HepG2 (cell line): ENCODE results near the gene ELL. TPM values are rescaled to one million over a fixed set of nuclear protein-coding genes. Genes with fewer than 3 reads are reported as not detected.
A peak's percentile ranks its signal among the peaks of the same experiment; 100 is the strongest.

Experiments used
- ARNT ChIP-seq: fragments of 450-650 bp; IDR thresholded peaks from 2 replicates; pipeline ENCODE4 v1.6.1; 2017
- CAMTA2 ChIP-seq: sonication (generic); formaldehyde crosslinking; IDR thresholded peaks from 2 replicates; pipeline ENCODE4 v1.4.0; 2020; ENCODE audit warnings: mild to moderate bottlenecking, missing genetic modification reagents, borderline replicate concordance
- ERF ChIP-seq: IDR thresholded peaks from 2 replicates; pipeline ENCODE4 v1.6.1; 2018; ENCODE audit warnings: missing biosample characterization, missing genetic modification reagents
- GTF2F1 ChIP-seq: fragments of 150-350 bp; IDR thresholded peaks from 2 replicates; pipeline ENCODE4 v1.6.1; 2014; ENCODE audit warnings: low read length
- HNRNPH1 ChIP-seq: fragments of 200-400 bp; formaldehyde crosslinking; optimal IDR thresholded peaks from 2 replicates; pipeline ENCODE3; 2017; ENCODE audit warnings: mild to moderate bottlenecking, low read depth, low read length
- IRF2 ChIP-seq: IDR thresholded peaks from 2 replicates; pipeline ENCODE4 v1.6.1; 2018; ENCODE audit warnings: missing genetic modification reagents, missing compliant biosample characterization
- KLF11 ChIP-seq: IDR thresholded peaks from 2 replicates; pipeline ENCODE4 v1.6.1; 2016; ENCODE audit warnings: missing compliant biosample characterization
- NCOA2 ChIP-seq: sonication (generic); formaldehyde crosslinking; IDR thresholded peaks from 2 replicates; pipeline ENCODE4 v1.8.0; 2022; ENCODE audit warnings: inconsistent platforms
- PCBP2 ChIP-seq: fragments of 200-400 bp; formaldehyde crosslinking; optimal IDR thresholded peaks from 2 replicates; pipeline ENCODE3; 2018; ENCODE audit warnings: low read length, low read depth; ENCODE audit not compliant: poor library complexity, severe bottlenecking
- ZNF552 ChIP-seq: sonication (generic); formaldehyde crosslinking; IDR thresholded peaks from 2 replicates; pipeline ENCODE4 v1.9.0; 2022; ENCODE audit warnings: missing genetic modification reagents, mild to moderate bottlenecking, borderline replicate concordance
- ZNF644 ChIP-seq: IDR thresholded peaks from 2 replicates; pipeline ENCODE4 v1.6.1; 2016; ENCODE audit warnings: low read depth
- polyA plus RNA-seq, 8 experiments: library from polyadenylated mRNA; depleted of rRNA in 3 of 8; stranded (reverse) in 7 of 8; unstranded in 1 of 8; fragments of >200 nt; fragmentation: Illumina TruSeq in 4 of 8; extraction: Trizol in 4 of 8; gene quantifications; 2 replicates each; pipeline versions ENCODE4 v1.2.1 to v1.2.3, GENCODE V29; 2011 to 2016; ENCODE audit warnings: low read depth in 4 of 8, missing spikeins in 1 of 8, mixed read lengths in 1 of 8; ENCODE audit not compliant: insufficient read depth in 1 of 8
- total RNA-seq, 5 experiments: library from RNA; depleted of rRNA; stranded (reverse); fragments of >200 nt; fragmentation: Illumina TruSeq; extraction: Trizol; gene quantifications; 2 replicates each; pipeline ENCODE4 v1.2.3, GENCODE V29; 2016; ENCODE audit warnings: low read depth in 1 of 5
- TF ChIP-seq, protein P1 (sequence below): conservative IDR thresholded peaks from 2 replicates; pipeline ENCODE4 v1.6.1; 2018; ENCODE audit warnings: missing genetic modification reagents
- TF ChIP-seq, protein P2 (sequence below), 2 experiments: fragments of 450-650 bp in 1 of 2; sonication (generic) in 1 of 2; formaldehyde crosslinking in 1 of 2; IDR thresholded peaks; 2 replicates each; pipeline versions ENCODE4 v1.6.1 to v1.8.0; 2016 to 2022; ENCODE audit warnings: antibody characterized with exemption in 1 of 2, mild to moderate bottlenecking in 1 of 2, missing genetic modification reagents in 1 of 2
- TF ChIP-seq, protein P3 (sequence below): sonication (generic); formaldehyde crosslinking; IDR thresholded peaks from 2 replicates; pipeline ENCODE4 v1.5.1; 2020; ENCODE audit warnings: mild to moderate bottlenecking, missing genetic modification reagents, moderate library complexity

Gene ELL
- total and polyA plus RNA-seq, 2 of the 13 experiments (the other 11 are each of a cell fraction or from before 2014, with no cell fraction given) = 3.7 to 5.4 TPM

DNA sequence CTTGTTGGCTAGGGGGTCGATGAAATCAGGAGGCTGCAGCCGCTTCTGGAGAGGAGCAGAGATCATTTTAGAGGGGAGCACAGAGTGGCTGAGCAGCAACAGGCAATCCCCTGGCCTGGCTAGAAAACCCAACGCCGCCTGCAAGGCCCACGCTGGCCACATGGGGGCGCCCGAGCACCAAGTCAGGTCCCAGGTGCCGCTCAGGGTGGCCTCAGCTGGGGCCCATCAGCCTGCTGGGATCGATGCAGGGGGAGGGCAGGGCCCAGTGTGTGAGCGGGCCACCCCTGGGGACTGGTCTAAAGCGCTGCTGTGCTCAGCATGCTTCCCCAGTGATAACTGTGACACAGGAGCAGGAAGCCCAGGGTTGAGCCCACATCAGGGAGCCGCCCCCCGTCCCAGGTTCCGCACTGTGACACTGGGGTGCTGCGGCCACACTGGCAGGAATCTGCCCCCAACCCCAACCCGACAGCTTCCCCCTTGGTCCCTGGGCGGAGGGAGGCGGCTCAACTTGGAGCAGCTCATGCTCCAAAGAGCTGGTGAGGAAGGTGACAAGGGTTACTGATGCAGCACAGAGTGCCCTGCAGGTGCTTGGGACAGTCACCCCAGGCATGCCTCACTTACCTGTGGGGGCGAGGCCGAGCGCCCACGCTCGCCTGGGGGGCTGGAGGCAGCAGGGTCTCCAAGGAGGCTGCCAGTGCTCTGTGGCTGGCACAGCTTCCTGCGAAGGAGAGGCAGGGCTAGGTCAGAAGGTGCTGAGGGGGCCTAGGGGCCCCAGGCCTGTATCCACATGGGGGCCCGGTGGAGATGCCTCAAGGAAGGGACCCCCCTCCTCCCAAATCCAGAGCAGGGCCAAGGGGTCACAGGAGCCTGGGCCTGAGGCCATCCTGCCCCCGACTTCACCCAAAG is 70.7 kb downstream of the ELL start (continued):
- TF ChIP-seq HNRNPH1 = no peak
- TF ChIP-seq ZNF552 (CRISPR knock-in tag) = no peak
- TF ChIP-seq ARNT = no peak
- TF ChIP-seq, protein P1, sequence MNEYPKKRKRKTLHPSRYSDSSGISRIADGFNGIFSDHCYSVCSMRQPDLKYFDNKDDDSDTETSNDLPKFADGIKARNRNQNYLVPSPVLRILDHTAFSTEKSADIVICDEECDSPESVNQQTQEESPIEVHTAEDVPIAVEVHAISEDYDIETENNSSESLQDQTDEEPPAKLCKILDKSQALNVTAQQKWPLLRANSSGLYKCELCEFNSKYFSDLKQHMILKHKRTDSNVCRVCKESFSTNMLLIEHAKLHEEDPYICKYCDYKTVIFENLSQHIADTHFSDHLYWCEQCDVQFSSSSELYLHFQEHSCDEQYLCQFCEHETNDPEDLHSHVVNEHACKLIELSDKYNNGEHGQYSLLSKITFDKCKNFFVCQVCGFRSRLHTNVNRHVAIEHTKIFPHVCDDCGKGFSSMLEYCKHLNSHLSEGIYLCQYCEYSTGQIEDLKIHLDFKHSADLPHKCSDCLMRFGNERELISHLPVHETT (CRISPR knock-in tag) = no peak
- no peak for TF ChIP-seq PCBP2
- TF ChIP-seq, protein P2, sequence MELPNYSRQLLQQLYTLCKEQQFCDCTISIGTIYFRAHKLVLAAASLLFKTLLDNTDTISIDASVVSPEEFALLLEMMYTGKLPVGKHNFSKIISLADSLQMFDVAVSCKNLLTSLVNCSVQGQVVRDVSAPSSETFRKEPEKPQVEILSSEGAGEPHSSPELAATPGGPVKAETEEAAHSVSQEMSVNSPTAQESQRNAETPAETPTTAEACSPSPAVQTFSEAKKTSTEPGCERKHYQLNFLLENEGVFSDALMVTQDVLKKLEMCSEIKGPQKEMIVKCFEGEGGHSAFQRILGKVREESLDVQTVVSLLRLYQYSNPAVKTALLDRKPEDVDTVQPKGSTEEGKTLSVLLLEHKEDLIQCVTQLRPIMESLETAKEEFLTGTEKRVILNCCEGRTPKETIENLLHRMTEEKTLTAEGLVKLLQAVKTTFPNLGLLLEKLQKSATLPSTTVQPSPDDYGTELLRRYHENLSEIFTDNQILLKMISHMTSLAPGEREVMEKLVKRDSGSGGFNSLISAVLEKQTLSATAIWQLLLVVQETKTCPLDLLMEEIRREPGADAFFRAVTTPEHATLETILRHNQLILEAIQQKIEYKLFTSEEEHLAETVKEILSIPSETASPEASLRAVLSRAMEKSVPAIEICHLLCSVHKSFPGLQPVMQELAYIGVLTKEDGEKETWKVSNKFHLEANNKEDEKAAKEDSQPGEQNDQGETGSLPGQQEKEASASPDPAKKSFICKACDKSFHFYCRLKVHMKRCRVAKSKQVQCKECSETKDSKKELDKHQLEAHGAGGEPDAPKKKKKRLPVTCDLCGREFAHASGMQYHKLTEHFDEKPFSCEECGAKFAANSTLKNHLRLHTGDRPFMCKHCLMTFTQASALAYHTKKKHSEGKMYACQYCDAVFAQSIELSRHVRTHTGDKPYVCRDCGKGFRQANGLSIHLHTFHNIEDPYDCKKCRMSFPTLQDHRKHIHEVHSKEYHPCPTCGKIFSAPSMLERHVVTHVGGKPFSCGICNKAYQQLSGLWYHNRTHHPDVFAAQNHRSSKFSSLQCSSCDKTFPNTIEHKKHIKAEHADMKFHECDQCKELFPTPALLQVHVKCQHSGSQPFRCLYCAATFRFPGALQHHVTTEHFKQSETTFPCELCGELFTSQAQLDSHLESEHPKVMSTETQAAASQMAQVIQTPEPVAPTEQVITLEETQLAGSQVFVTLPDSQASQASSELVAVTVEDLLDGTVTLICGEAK (IDR thresholded peaks at IDR 0.05) = no peak
- TF ChIP-seq, protein P2 (CRISPR knock-in tag; IDR thresholded peaks at IDR 0.05) = no peak
- TF ChIP-seq, protein P3, sequence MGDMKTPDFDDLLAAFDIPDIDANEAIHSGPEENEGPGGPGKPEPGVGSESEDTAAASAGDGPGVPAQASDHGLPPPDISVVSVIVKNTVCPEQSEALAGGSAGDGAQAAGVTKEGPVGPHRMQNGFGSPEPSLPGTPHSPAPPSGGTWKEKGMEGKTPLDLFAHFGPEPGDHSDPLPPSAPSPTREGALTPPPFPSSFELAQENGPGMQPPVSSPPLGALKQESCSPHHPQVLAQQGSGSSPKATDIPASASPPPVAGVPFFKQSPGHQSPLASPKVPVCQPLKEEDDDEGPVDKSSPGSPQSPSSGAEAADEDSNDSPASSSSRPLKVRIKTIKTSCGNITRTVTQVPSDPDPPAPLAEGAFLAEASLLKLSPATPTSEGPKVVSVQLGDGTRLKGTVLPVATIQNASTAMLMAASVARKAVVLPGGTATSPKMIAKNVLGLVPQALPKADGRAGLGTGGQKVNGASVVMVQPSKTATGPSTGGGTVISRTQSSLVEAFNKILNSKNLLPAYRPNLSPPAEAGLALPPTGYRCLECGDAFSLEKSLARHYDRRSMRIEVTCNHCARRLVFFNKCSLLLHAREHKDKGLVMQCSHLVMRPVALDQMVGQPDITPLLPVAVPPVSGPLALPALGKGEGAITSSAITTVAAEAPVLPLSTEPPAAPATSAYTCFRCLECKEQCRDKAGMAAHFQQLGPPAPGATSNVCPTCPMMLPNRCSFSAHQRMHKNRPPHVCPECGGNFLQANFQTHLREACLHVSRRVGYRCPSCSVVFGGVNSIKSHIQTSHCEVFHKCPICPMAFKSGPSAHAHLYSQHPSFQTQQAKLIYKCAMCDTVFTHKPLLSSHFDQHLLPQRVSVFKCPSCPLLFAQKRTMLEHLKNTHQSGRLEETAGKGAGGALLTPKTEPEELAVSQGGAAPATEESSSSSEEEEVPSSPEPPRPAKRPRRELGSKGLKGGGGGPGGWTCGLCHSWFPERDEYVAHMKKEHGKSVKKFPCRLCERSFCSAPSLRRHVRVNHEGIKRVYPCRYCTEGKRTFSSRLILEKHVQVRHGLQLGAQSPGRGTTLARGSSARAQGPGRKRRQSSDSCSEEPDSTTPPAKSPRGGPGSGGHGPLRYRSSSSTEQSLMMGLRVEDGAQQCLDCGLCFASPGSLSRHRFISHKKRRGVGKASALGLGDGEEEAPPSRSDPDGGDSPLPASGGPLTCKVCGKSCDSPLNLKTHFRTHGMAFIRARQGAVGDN (CRISPR knock-in tag) = peak; percentile 87
- peak; percentile 57 for TF ChIP-seq ERF (CRISPR knock-in tag)
- 0 out of 2 replicates have a peak, but pooled peaks have one; percentile 13 for TF ChIP-seq NCOA2 (CRISPR knock-in tag)
- 0 out of 2 replicates have a peak, but pooled peaks have one; percentile 38 for TF ChIP-seq KLF11 (CRISPR knock-in tag)
- TF ChIP-seq IRF2 (CRISPR knock-in tag) = peak; percentile 59; the same call in 1 of the 2 replicates
- no peak for TF ChIP-seq GTF2F1
- TF ChIP-seq CAMTA2 (CRISPR knock-in tag) = no peak
- TF ChIP-seq ZNF644 = no peak
